ENCODE results near the gene CCDC82.

DNA sequence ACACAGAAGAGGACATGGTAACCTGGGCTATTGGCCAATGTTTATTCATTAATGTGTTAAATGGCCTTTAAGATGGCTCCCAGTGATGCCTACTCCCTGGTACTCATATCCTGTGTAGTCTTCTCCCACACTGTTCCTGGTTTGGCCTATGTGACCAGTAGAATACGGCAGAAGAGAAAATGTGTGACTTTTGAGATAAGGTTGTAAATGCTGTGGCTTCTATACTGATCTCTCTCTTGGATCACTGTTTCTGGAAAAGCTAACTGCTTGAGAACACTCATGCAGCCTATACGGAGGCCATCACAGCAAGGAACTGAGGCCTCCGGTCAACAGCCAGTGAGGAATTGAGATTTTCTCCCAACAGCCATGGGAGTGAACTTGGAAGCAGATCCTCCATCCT is 70.9 kb downstream of the CCDC82 start:
- no peak for TF ChIP-seq CTCF (IDR thresholded peaks at IDR 0.05)
- no peak for TF ChIP-seq ZFX (IDR thresholded peaks at IDR 0.05; ENCODE audit: borderline replicate concordance)
